T-helper 17 cell (primary cell): ENCODE data around the gene DSE. TPM values are rescaled to one million over a fixed set of nuclear protein-coding genes. Genes with fewer than 3 reads are reported as not detected.

Experiments used
- ATAC-seq: fragments of 150-1000 bp; cut with Tn5 transposase; 2 replicates; pipeline ENCODE4 v1.10.0; 2021; ENCODE audit warnings: mild to moderate bottlenecking, moderate library complexity
- DNase-seq, 3 donors: peaks; one replicate each; pipeline versions ENCODE4 v3.0.0 to v3.0.0-alpha.2; 2020 to 2021
- H3K9me3 ChIP-seq: one replicate; pipeline ENCODE4 v1.7.0; 2013; ENCODE audit warnings: low read length, mild to moderate bottlenecking; ENCODE audit not compliant: control insufficient read depth, poor library complexity, severe bottlenecking
- H3K27ac Mint-ChIP-seq: one replicate; pipeline ENCODE4 v1.8.0; 2022; ENCODE audit warnings: mild to moderate bottlenecking, moderate library complexity, mixed read lengths
- H3K27me3 Mint-ChIP-seq: one replicate; pipeline ENCODE4 v1.8.0; 2022; ENCODE audit warnings: mixed read lengths
- H3K36me3 Mint-ChIP-seq: one replicate; pipeline ENCODE4 v1.8.0; 2022; ENCODE audit warnings: low read depth, mixed read lengths
- H3K4me1 Mint-ChIP-seq: one replicate; pipeline ENCODE4 v1.8.0; 2022; ENCODE audit warnings: mild to moderate bottlenecking, mixed read lengths
- H3K4me3 Mint-ChIP-seq: one replicate; pipeline ENCODE4 v1.8.0; 2022; ENCODE audit warnings: mild to moderate bottlenecking, moderate library complexity, mixed read lengths
- total RNA-seq, 4 donors: library from RNA in 2 of 4; stranded (reverse) in 2 of 4; gene quantifications; one replicate each; pipeline ENCODE4 v1.2.3 and lab custom pipeline; 2022 to 2026

The DSE gene
- total RNA-seq, 2 donors from 2014 or later: 19.2 to 32.3 TPM

- H3K27ac Mint-ChIP-seq: no peak overlapping the region
- ATAC-seq (no peak), DNase-seq (no peak)
- H3K27me3 Mint-ChIP-seq: no peaks in the 10 kb centered on the region
- peaks cover 2% of the 10 kb centered on the region for H3K36me3 Mint-ChIP-seq
- H3K9me3 ChIP-seq: no peaks in the 10 kb centered on the region
- H3K4me1 Mint-ChIP-seq: peaks cover 7% of the 10 kb centered on the region
- H3K4me3 Mint-ChIP-seq: no peak overlapping the region
Measured at GRCh38 chr6:116413357-116413756, 42.6 kb downstream of the DSE start.

DNA sequence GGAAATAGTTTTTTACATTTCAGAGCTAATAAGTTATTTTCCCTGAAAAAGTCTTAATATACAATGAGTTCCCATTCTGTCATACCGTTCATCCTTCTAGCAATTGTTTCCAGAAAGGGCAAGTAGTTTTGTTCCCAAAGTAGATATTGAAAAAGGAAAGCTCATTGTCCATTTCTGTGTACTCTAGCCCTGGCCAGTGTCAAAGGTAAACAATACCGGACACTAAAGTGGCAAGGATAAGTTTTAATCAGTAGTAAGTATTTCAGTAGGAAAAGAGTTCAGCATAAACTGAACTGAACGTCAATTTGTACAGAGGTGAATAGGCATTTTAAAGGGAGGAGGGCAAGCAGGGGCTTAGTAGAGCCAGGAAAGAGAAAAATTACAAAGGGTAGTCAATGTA is 46.9 kb downstream of the DSE start:
- DNase-seq: no peak
- Mint-ChIP-seq H3K27ac (peak overlapping the region; percentile 61), H3K36me3 (peaks cover 2% of the 10 kb centered on the region), H3K4me1 (no peaks in the 10 kb centered on the region), H3K4me3 (no peak overlapping the region), H3K27me3 (no peaks in the 10 kb centered on the region)
- no peaks in the 10 kb centered on the region for H3K9me3 ChIP-seq
- ATAC-seq: no peak

GRCh38 chr6:116419069-116419786 is 48.5 kb downstream of the DSE start:
- ATAC-seq (no peak), DNase-seq (no peak)
- H3K4me3 Mint-ChIP-seq: no peak overlapping the region
- H3K9me3 ChIP-seq: no peaks in the 10 kb centered on the region
- H3K27me3 Mint-ChIP-seq: no peaks in the 10 kb centered on the region
- H3K36me3 Mint-ChIP-seq: peaks cover 2% of the 10 kb centered on the region
- no peaks in the 10 kb centered on the region for H3K4me1 Mint-ChIP-seq
- H3K27ac Mint-ChIP-seq: no peak overlapping the region

DNA sequence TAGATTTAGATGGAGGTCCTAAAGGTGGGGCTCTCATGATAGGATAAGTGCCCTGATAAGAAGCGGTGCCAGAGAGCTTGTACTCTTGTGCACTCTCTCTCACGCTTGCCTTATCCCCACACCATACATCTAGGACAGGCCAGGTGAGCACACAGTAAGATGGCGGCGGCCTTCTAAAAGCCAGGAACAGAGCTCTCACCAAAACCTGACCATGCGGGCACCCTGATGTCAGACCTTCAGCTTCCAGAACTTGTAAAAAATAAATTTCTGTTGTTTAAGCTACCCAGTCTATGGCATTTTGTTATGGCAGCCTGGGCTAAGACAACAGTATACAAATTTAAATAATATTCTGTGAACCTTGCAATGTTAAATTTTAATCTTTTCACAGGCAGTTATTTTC is 49.6 kb downstream of the DSE start:
- H3K27ac Mint-ChIP-seq: no peak overlapping the region
- no peaks in the 10 kb centered on the region for H3K9me3 ChIP-seq
- ATAC-seq (no peak), DNase-seq (no peak)
- H3K4me3 Mint-ChIP-seq: no peak overlapping the region
- H3K36me3 Mint-ChIP-seq: peaks cover 2% of the 10 kb centered on the region
- H3K4me1 Mint-ChIP-seq: peaks cover 2% of the 10 kb centered on the region
- no peaks in the 10 kb centered on the region for H3K27me3 Mint-ChIP-seq

- no peak for ATAC-seq
- H3K36me3 Mint-ChIP-seq: no peaks in the 10 kb centered on the region
Measured at GRCh38 chr6:116422238-116422637, 51.5 kb downstream of the DSE start.

GRCh38 chr6:116424001-116424400 is 53.3 kb downstream of the DSE start:
- H3K9me3 ChIP-seq: no peaks in the 10 kb centered on the region
- ATAC-seq: no peak
- Mint-ChIP-seq H3K4me1 (peaks cover 2% of the 10 kb centered on the region), H3K36me3 (peaks cover 2% of the 10 kb centered on the region), H3K27me3 (no peaks in the 10 kb centered on the region), H3K4me3 (no peak overlapping the region), H3K27ac (no peak overlapping the region)
- DNase-seq: no peak

More at GRCh38 chr6:116422238-116422637, 51.5 kb downstream of the DSE start:
- Mint-ChIP-seq H3K4me3 (no peak overlapping the region), H3K4me1 (peaks cover 2% of the 10 kb centered on the region), H3K27ac (no peak overlapping the region), H3K27me3 (no peaks in the 10 kb centered on the region)
- no peak for DNase-seq
- H3K9me3 ChIP-seq: no peaks in the 10 kb centered on the region

- DNase-seq: no peak
- Mint-ChIP-seq H3K27me3 (no peaks in the 10 kb centered on the region), H3K4me3 (no peak overlapping the region), H3K36me3 (peaks cover 2% of the 10 kb centered on the region), H3K4me1 (peaks cover 2% of the 10 kb centered on the region), H3K27ac (no peak overlapping the region)
- ATAC-seq: no peak
- H3K9me3 ChIP-seq: no peaks in the 10 kb centered on the region
Measured at GRCh38 chr6:116426551-116426950, 55.8 kb downstream of the DSE start.

GRCh38 chr6:116429111-116429510 is 58.4 kb downstream of the DSE start:
- DNase-seq (no peak), ATAC-seq (no peak)
- Mint-ChIP-seq H3K36me3 (peaks cover 6% of the 10 kb centered on the region), H3K27me3 (no peaks in the 10 kb centered on the region), H3K27ac (no peak overlapping the region), H3K4me3 (no peak overlapping the region), H3K4me1 (peaks cover 2% of the 10 kb centered on the region)
- H3K9me3 ChIP-seq: no peaks in the 10 kb centered on the region

DNA sequence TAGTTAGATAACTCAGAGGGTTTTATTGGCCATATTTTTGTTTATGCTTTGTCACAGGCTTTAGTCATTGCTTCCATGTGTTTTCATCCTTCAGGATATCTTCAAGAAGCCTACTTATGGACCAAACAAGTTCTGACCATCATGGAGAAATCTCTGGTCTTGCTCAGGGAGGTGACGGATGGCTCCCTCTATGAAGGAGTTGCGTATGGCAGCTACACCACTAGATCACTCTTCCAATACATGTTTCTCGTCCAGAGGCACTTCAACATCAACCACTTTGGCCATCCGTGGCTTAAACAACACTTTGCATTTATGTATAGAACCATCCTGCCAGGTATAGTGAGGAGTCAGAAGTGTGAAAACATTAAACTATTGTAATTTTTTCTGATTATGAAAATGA is 60.1 kb downstream of the DSE start:
- H3K9me3 ChIP-seq: no peaks in the 10 kb centered on the region
- DNase-seq (no peak), ATAC-seq (no peak)
- Mint-ChIP-seq H3K27ac (no peak overlapping the region), H3K4me3 (no peak overlapping the region), H3K36me3 (peaks cover 6% of the 10 kb centered on the region), H3K4me1 (no peaks in the 10 kb centered on the region), H3K27me3 (no peaks in the 10 kb centered on the region)

DNA sequence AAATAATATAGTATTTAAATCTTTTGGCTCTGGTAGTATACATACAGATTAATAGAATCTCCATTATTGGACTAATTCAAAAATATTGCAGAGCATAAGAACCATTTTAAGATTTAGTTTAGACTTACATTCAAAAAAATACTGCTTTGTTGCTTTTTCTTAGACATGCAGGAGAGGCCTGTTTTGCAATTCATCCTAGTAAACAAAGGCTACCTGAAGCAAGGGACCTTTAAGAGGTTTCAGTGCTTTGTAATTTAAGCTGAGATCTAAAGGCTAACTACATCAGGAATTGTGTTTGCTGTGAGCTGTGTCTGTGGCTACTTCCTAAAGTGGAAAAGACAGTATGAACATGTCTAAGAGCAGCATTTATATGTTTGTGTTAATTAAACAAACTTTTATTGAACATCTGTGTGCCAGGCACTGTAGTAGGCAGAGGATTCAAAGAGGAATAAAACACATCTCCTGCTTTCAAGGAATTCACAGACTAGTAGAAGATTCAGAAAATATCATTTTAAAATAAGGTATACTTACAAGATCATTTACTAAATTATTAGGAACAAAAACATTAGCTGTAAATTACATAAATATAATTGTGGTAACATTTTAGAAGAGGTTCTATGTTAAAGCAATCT is 61.3 kb downstream of the DSE start:
- Mint-ChIP-seq H3K27ac (no peak overlapping the region), H3K27me3 (no peaks in the 10 kb centered on the region), H3K36me3 (peaks cover 6% of the 10 kb centered on the region), H3K4me3 (no peak overlapping the region), H3K4me1 (no peaks in the 10 kb centered on the region)
- no peaks in the 10 kb centered on the region for H3K9me3 ChIP-seq
- DNase-seq: no peak
- no peak for ATAC-seq

DNA sequence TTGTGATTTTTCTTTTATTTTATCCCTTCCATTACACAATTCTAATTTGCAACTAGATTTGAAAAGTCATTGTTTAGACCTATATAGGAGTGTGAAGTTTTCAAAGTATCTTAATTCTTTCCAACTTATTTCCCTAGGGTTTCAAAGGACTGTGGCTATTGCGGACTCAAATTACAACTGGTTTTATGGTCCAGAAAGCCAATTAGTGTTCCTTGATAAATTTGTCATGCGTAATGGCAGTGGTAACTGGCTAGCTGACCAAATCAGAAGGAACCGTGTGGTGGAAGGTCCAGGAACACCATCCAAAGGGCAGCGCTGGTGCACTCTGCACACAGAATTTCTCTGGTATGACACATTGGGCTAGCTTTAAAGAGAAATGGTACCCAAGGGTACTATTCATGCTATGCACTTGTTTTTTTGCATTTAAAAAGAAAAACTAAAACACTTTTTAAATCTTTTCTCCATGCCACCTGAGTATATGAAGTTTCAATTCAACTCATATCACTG is 62.5 kb downstream of the DSE start:
- DNase-seq: no peak
- ATAC-seq: no peak
- Mint-ChIP-seq H3K4me1 (no peaks in the 10 kb centered on the region), H3K36me3 (peaks cover 6% of the 10 kb centered on the region), H3K27me3 (no peaks in the 10 kb centered on the region), H3K4me3 (no peak overlapping the region), H3K27ac (no peak overlapping the region)
- no peaks in the 10 kb centered on the region for H3K9me3 ChIP-seq

DNA sequence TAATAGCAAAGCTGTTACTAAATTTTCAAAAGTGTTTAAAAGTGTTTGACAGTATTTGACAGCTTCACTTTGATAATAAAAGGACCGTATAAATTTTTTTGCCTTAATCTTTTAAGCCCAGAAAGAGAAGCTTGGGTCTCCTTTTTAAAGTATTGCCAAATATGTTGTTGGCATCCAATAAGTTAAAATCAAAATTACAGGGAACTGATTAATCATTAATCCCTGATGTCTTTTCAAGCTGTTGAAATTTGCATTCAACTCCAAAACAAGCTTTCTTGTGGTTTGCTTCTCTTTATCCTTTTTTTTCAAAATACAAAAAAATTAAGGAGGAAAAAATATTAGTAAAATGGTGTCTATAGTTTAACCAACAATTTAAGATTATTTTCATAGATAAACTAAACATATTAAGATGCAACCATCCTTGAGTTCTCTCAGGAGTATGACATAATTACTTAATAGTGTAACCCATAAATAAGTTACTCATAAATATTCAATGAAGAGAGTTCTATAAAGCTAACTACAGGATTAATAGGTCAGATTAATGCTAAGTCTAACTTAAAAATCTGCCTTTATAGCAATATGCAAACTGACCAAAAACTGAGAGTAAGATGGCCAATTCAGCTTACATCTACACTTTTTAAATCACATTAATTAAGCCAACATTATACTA is 63.4 kb downstream of the DSE start:
- Mint-ChIP-seq H3K4me1 (no peaks in the 10 kb centered on the region), H3K4me3 (no peak overlapping the region), H3K27ac (no peak overlapping the region), H3K27me3 (no peaks in the 10 kb centered on the region), H3K36me3 (peaks cover 4% of the 10 kb centered on the region)
- ATAC-seq (no peak), DNase-seq (no peak)
- H3K9me3 ChIP-seq: no peaks in the 10 kb centered on the region

DNA sequence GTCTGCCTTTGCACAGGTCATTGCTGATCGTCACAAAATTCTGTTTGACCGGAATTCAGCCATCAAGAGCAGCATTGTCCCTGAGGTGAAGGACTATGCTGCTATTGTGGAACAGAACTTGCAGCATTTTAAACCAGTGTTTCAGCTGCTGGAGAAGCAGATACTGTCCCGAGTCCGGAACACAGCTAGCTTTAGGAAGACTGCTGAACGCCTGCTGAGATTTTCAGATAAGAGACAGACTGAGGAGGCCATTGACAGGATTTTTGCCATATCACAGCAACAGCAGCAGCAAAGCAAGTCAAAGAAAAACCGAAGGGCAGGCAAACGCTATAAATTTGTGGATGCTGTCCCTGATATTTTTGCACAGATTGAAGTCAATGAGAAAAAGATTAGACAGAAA is 65.8 kb downstream of the DSE start:
- DNase-seq: no peak
- H3K9me3 ChIP-seq: no peaks in the 10 kb centered on the region
- no peak for ATAC-seq
- Mint-ChIP-seq H3K27ac (no peak overlapping the region), H3K4me3 (no peak overlapping the region), H3K4me1 (no peaks in the 10 kb centered on the region), H3K27me3 (peaks cover 2% of the 10 kb centered on the region), H3K36me3 (peaks cover 4% of the 10 kb centered on the region)
